HEK293 (cell line): ENCODE results near the gene PTPN5.

ENCODE experiments used
- CTCF ChIA-PET: fragments of 350-600 bp; formaldehyde crosslinking; extraction: SDS; loops from one replicate; lab custom pipeline; 2021; ENCODE audit warnings: antibody characterized with exemption; lab: Yijun Ruan, JAX
- POLR2A ChIA-PET: fragments of 300-600 bp; formaldehyde crosslinking; extraction: SDS; loops from one replicate; lab custom pipeline; 2020; ENCODE audit warnings: antibody characterized with exemption, inconsistent platforms; lab: Yijun Ruan, JAX
- H3K27ac ChIP-seq: fragments of 200-500 bp; sonication (Bioruptor generic); 2 replicates; pipeline ENCODE4 v1.5.1; 2014; ENCODE audit warnings: low read depth, low read length, control low read depth, inconsistent platforms; ENCODE audit errors: extremely low read depth
- H3K36me3 ChIP-seq, 2 experiments: fragments of 200-500 bp in 1 of 2; sonication (Bioruptor generic) in 1 of 2; 1 replicate in 1 of 2; 2 replicates in 1 of 2; pipeline ENCODE4 v1.5.1; 2014 to 2017; ENCODE audit warnings: inconsistent platforms in 2 of 2, low read length in 2 of 2; ENCODE audit not compliant: control insufficient read depth in 2 of 2, insufficient read depth in 1 of 2
- H3K4me1 ChIP-seq: fragments of 200-500 bp; sonication (Bioruptor generic); 2 replicates; pipeline ENCODE4 v1.5.1; 2014; ENCODE audit warnings: mild to moderate bottlenecking, low read length, inconsistent platforms; ENCODE audit not compliant: control insufficient read depth, insufficient read depth
- H3K4me3 ChIP-seq: 2 replicates; pipeline ENCODE4 v1.5.1; 2011; ENCODE audit warnings: low read depth, mild to moderate bottlenecking, control low read depth, low read length, moderate library complexity
- H3K9me3 ChIP-seq: fragments of 200-500 bp; sonication (Bioruptor generic); 2 replicates; pipeline ENCODE4 v1.5.1; 2014; ENCODE audit warnings: low read depth, low read length, inconsistent platforms; ENCODE audit not compliant: control insufficient read depth, insufficient read depth
- MYNN ChIP-seq: fragments of 450-650 bp; formaldehyde crosslinking; IDR thresholded peaks from 2 replicates; pipeline ENCODE4 v1.5.1; 2016; ENCODE audit warnings: missing biosample characterization, missing genetic modification characterization, borderline replicate concordance
- PRDM2 ChIP-seq: fragments of 450-650 bp; formaldehyde crosslinking; IDR thresholded peaks from 2 replicates; pipeline ENCODE4 v1.5.1; 2016; ENCODE audit warnings: missing biosample characterization, missing genetic modification characterization, borderline replicate concordance
- SP7 ChIP-seq: fragments of 450-650 bp; formaldehyde crosslinking; IDR thresholded peaks from 2 replicates; pipeline ENCODE4 v1.5.1; 2016; ENCODE audit warnings: missing biosample characterization, missing genetic modification characterization
- ZBTB26 ChIP-seq: fragments of 450-650 bp; formaldehyde crosslinking; optimal IDR thresholded peaks from 2 replicates; pipeline ENCODE3; 2016; ENCODE audit warnings: missing biosample characterization, mild to moderate bottlenecking, missing genetic modification characterization
- ZBTB48 ChIP-seq: fragments of 450-650 bp; formaldehyde crosslinking; IDR thresholded peaks from 2 replicates; pipeline ENCODE4 v1.5.1; 2016; ENCODE audit warnings: missing biosample characterization, missing genetic modification characterization
- ZNF26 ChIP-seq: fragments of 450-650 bp; formaldehyde crosslinking; IDR thresholded peaks from 2 replicates; pipeline ENCODE4 v1.5.1; 2016; ENCODE audit warnings: missing biosample characterization, missing genetic modification characterization
- ZNF280C ChIP-seq: fragments of 450-650 bp; formaldehyde crosslinking; IDR thresholded peaks from 2 replicates; pipeline ENCODE4 v1.5.1; 2016; ENCODE audit warnings: missing biosample characterization, missing genetic modification characterization
- ZNF433 ChIP-seq: fragments of 450-650 bp; formaldehyde crosslinking; IDR thresholded peaks from 2 replicates; pipeline ENCODE4 v1.5.1; 2016; ENCODE audit warnings: missing biosample characterization, missing genetic modification characterization, low read depth
- ZNF561 ChIP-seq: fragments of 450-650 bp; IDR thresholded peaks from 2 replicates; pipeline ENCODE4 v1.5.1; 2018; ENCODE audit warnings: missing biosample characterization, missing genetic modification characterization, borderline replicate concordance
- ZNF664 ChIP-seq: fragments of 450-650 bp; formaldehyde crosslinking; IDR thresholded peaks from 2 replicates; pipeline ENCODE4 v1.5.1; 2016; ENCODE audit warnings: missing biosample characterization, missing genetic modification characterization
- ZNF76 ChIP-seq: fragments of 450-650 bp; formaldehyde crosslinking; IDR thresholded peaks from 2 replicates; pipeline ENCODE4; 2016; ENCODE audit warnings: low read depth, missing biosample characterization, missing genetic modification characterization, borderline replicate concordance
- ZNF791 ChIP-seq: fragments of 450-650 bp; formaldehyde crosslinking; IDR thresholded peaks from 2 replicates; pipeline ENCODE4 v1.5.1; 2016; ENCODE audit warnings: missing biosample characterization, missing genetic modification characterization
- ZNF792 ChIP-seq: fragments of 450-650 bp; formaldehyde crosslinking; IDR thresholded peaks from 2 replicates; pipeline ENCODE4 v1.5.1; 2016; ENCODE audit warnings: missing biosample characterization, missing genetic modification characterization
- ZSCAN5A ChIP-seq: fragments of 450-650 bp; formaldehyde crosslinking; IDR thresholded peaks from 2 replicates; pipeline ENCODE4 v1.5.1; 2016; ENCODE audit warnings: missing biosample characterization, missing genetic modification characterization

Gene PTPN5

GRCh38 chr11:18780329-18780728 lies 11.3 kb downstream of the PTPN5 start:
- POLR2A ChIA-PET = no interaction called here
- TF ChIP-seq ZNF792 (tag by site-specific recombination) (no peak), PRDM2 (tag by site-specific recombination) (no peak), SP7 (tag by site-specific recombination) (no peak), ZNF26 (no peak), ZBTB26 (tag by site-specific recombination) (no peak), ZNF791 (tag by site-specific recombination) (no peak), ZBTB48 (tag by site-specific recombination) (no peak), ZSCAN5A (tag by site-specific recombination) (no peak), ZNF433 (tag by site-specific recombination) (no peak), ZNF76 (tag by site-specific recombination) (no peak), ZNF280C (tag by site-specific recombination) (no peak), MYNN (tag by site-specific recombination) (no peak), ZNF561 (tag by site-specific recombination) (no peak), ZNF664 (no peak)
- TF ChIP-seq, all 188 proteins: peak for 0
- no peaks in the 10 kb centered on the region for H3K4me1 ChIP-seq
- no peaks in the 10 kb centered on the region for H3K36me3 ChIP-seq
- no peak overlapping the region for H3K4me3 ChIP-seq
- H3K27ac ChIP-seq = no peak overlapping the region
- H3K9me3 ChIP-seq = no peaks in the 10 kb centered on the region
- CTCF ChIA-PET = interaction anchor here (1.5 to 3.0 kb wide), 2 partner anchors 16 to 73 kb away, joined by 5 to 16 read pairs; no protein-coding TSS in a partner anchor
